Endodermal cell (in vitro differentiated cells): ENCODE measurements around the gene PTPRN2. TPM values are rescaled to one million over a fixed set of nuclear protein-coding genes. Genes with fewer than 3 reads are reported as not detected.
"Not testable (repeated sequence)": the region's sequence is repeated elsewhere in the genome, so short reads cannot be mapped to it uniquely, and the experiment has no call there.

Experiments used
- DNase-seq: peaks from one replicate; pipeline ENCODE4 v3.0.0-alpha.2; 2017
- H3K27ac ChIP-seq: 2 replicates; pipeline ENCODE4 v1.5.1; 2013; ENCODE audit warnings: mild to moderate bottlenecking, low read depth, low read length, moderate library complexity
- H3K27me3 ChIP-seq: 2 replicates; pipeline ENCODE4 v1.6.1; 2013; ENCODE audit warnings: mild to moderate bottlenecking, low read length, moderate library complexity; ENCODE audit not compliant: insufficient read depth, control insufficient read depth, poor library complexity, severe bottlenecking
- H3K36me3 ChIP-seq: 2 replicates; pipeline ENCODE4 v1.7.0; 2013; ENCODE audit warnings: mild to moderate bottlenecking, low read length, moderate library complexity; ENCODE audit not compliant: control insufficient read depth, insufficient read depth
- H3K4me1 ChIP-seq: one replicate; pipeline ENCODE4 v1.7.0; 2013; ENCODE audit warnings: low read length; ENCODE audit not compliant: control insufficient read depth, insufficient read depth
- H3K4me3 ChIP-seq: 2 replicates; pipeline ENCODE4 v1.5.1; 2013; ENCODE audit warnings: mild to moderate bottlenecking, low read length, moderate library complexity
- H3K9ac ChIP-seq: 2 replicates; pipeline ENCODE4 v1.6.1; 2013; ENCODE audit warnings: mild to moderate bottlenecking, low read length, moderate library complexity; ENCODE audit not compliant: poor library complexity, severe bottlenecking; ENCODE audit errors: extremely low read depth
- H3K9me3 ChIP-seq: 2 replicates; pipeline ENCODE4 v1.6.1; 2013; ENCODE audit warnings: mild to moderate bottlenecking, low read length, moderate library complexity; ENCODE audit not compliant: control insufficient read depth
- H3K27ac Mint-ChIP-seq: 2 replicates; pipeline ENCODE4 v1.8.0; 2020; ENCODE audit warnings: mixed read lengths
- H3K27me3 Mint-ChIP-seq: 2 replicates; pipeline ENCODE4 v1.8.0; 2021; ENCODE audit warnings: mild to moderate bottlenecking, mixed read lengths; ENCODE audit not compliant: insufficient read depth
- H3K36me3 Mint-ChIP-seq: 2 replicates; pipeline ENCODE4 v1.8.0; 2020; ENCODE audit warnings: low read depth, mixed read lengths
- H3K4me1 Mint-ChIP-seq: 2 replicates; pipeline ENCODE4 v1.8.0; 2020; ENCODE audit warnings: mixed read lengths
- H3K4me3 Mint-ChIP-seq: 2 replicates; pipeline ENCODE4 v1.8.0; 2020; ENCODE audit warnings: mild to moderate bottlenecking, moderate library complexity, mixed read lengths
- H3K9me3 Mint-ChIP-seq: 2 replicates; pipeline ENCODE4 v1.8.0; 2020; ENCODE audit warnings: mild to moderate bottlenecking, mixed read lengths
- WGBS, 2 experiments: methylation state at CpG; one replicate each; pipeline versions ENCODE4 v1.1.5 to v1.1.7; 2013; ENCODE audit warnings: missing lambda C conversion rate in 2 of 2, mixed read lengths in 1 of 2; ENCODE audit not compliant: insufficient coverage in 1 of 2, insufficient read length in 1 of 2; 5-methylcytosine and 5-hydroxymethylcytosine counted together
- total RNA-seq, 2 donors: library from RNA; stranded (reverse); fragmentation: NEBNext Ultra II Directional in 1 of 2; extraction: Animal tissue kit (Norgen Biotek cat#: 25700) in 1 of 2; gene quantifications; 2 replicates in 1 of 2; 3 replicates in 1 of 2; pipeline ENCODE4 v1.2.1, GENCODE V29; 2021
- TF ChIP-seq, protein P1 (sequence below): fragments of 200-600 bp; sonication (generic); conservative IDR thresholded peaks from 2 replicates; pipeline ENCODE4 v1.5.0; 2021; ENCODE audit warnings: antibody characterized with exemption, mild to moderate bottlenecking

Gene PTPRN2
- total RNA-seq, 2 donors from 2014 or later, result 0.69 to 1.2 TPM

DNA sequence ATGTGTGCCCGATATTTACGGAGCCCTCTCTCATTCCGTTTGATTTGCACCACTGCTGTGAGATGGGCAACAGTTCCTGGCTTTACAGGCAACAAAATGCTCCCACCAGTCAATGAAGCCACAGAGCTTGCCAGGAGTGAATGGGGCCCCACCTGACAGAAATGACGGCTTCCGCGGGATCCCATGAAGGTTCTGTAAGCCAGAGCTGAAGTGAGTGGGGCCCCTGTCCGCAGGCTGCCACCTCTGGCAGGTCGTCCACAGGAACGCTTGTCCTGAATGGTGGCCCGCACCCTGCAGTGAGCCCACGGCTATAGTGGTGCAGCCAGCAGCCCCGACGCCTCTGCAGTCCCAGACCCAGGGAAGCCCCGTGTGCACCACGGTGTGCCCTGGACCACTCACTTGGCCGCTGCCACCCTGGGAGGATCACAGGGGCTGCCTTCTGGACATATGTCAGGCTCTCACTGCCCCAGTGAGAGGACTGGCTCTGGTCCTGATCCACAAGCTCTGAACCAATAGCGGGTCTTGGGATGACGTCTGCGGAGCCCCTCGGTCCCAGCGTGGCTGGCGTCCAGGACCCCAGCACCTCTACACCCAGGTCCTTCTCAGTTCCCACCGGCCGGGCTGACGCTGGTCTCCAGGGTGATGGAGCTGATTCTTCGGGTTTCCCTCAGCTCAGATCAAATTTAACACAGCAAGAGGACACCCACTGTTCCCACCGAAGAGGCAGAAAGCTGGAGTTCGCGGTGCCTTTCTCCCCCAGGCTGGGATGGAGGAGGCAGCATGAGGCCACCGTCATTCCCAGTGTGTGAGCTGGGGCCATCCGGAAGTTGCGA is 738.9 kb downstream of the PTPRN2 start:
- H3K4me3 Mint-ChIP-seq, result no peak overlapping the region

DNA sequence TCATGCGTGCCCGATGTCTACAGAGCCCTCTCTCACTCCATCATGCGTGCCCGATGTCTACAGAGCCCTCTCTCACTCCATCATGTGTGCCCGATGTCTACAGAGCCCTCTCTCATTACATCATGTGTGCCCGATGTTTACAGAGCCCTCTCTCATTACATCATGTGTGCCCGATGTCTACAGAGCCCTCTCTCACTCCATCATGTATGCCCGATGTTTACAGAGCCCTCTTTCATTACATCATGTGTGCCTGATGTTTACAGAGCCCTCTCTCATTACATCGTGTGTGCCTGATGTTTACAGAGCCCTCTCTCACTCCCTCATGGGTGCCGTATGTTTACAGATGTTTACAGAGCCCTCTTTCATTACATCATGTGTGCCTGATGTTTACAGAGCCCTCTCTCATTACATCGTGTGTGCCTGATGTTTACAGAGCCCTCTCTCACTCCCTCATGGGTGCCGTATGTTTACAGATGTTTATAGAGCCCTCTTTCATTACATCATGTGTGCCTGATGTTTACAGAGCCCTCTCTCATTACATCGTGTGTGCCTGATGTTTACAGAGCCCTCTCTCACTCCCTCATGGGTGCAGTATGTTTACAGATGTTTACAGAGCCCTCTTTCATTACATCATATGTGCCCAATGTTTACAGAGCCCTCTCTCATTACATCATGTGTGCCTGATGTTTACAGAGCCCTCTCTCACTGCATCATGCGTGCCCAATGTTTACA is 739.7 kb downstream of the PTPRN2 start:
- H3K27ac Mint-ChIP-seq, H3K36me3 Mint-ChIP-seq, H3K27me3 Mint-ChIP-seq, H3K27me3 ChIP-seq, H3K36me3 ChIP-seq, H3K4me1 ChIP-seq, DNase-seq, H3K9me3 Mint-ChIP-seq, H3K4me3 Mint-ChIP-seq, H3K27ac ChIP-seq, H3K9ac ChIP-seq, H3K4me3 ChIP-seq: not testable (repeated sequence)
- H3K4me1 Mint-ChIP-seq, result peaks cover 27% of the 10 kb centered on the region
- 61 to 70% methylated on average over 8 to 14 of the region's 14 CpGs for WGBS, 2 experiments
- H3K9me3 ChIP-seq, result peaks cover 55% of the 10 kb centered on the region

More for the DNA sequence above, 738.9 kb downstream of the PTPRN2 start:
- Histone ChIP-seq H3K27ac (no peak overlapping the region), H3K4me3 (no peak overlapping the region), H3K36me3 (no peaks in the 10 kb centered on the region), H3K27me3 (no peaks in the 10 kb centered on the region), H3K9ac (no peak overlapping the region), H3K9me3 (peaks cover 57% of the 10 kb centered on the region), H3K4me1 (no peaks in the 10 kb centered on the region)
- Mint-ChIP-seq H3K9me3 (peaks cover 2% of the 10 kb centered on the region), H3K36me3 (no peaks in the 10 kb centered on the region), H3K4me1 (peaks cover 23% of the 10 kb centered on the region), H3K27ac (no peak overlapping the region), H3K27me3 (peaks cover 4% of the 10 kb centered on the region)
- TF ChIP-seq, protein P1, sequence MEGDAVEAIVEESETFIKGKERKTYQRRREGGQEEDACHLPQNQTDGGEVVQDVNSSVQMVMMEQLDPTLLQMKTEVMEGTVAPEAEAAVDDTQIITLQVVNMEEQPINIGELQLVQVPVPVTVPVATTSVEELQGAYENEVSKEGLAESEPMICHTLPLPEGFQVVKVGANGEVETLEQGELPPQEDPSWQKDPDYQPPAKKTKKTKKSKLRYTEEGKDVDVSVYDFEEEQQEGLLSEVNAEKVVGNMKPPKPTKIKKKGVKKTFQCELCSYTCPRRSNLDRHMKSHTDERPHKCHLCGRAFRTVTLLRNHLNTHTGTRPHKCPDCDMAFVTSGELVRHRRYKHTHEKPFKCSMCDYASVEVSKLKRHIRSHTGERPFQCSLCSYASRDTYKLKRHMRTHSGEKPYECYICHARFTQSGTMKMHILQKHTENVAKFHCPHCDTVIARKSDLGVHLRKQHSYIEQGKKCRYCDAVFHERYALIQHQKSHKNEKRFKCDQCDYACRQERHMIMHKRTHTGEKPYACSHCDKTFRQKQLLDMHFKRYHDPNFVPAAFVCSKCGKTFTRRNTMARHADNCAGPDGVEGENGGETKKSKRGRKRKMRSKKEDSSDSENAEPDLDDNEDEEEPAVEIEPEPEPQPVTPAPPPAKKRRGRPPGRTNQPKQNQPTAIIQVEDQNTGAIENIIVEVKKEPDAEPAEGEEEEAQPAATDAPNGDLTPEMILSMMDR, result no peak
- 80 to 85% methylated on average over 28 to 32 of the region's 32 CpGs for WGBS, 2 experiments
- no peak for DNase-seq

DNA sequence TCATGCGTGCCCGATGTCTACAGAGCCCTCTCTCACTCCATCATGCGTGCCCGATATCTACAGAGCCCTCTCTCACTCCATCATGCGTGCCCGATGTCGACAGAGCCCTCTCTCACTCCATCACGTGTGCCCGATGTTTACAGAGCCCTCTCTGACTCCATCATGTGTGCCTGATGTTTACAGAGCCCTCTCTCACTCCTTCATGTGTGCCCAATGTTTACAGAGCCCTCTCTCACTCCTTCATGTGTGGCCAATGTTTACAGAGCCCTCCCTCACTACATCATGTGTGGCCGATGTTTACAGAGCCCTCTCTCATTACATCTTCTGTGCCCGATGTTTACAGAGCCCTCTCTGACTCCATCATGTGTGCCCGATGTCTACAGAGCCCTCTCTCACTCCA is 740.9 kb downstream of the PTPRN2 start:
- not testable (repeated sequence) for H3K4me3 ChIP-seq, H3K27ac ChIP-seq, H3K9ac ChIP-seq, H3K4me3 Mint-ChIP-seq, H3K36me3 ChIP-seq, H3K27ac Mint-ChIP-seq, H3K4me1 ChIP-seq, DNase-seq, H3K27me3 ChIP-seq, H3K36me3 Mint-ChIP-seq, H3K9me3 Mint-ChIP-seq, H3K27me3 Mint-ChIP-seq
- peaks cover 54% of the 10 kb centered on the region for H3K9me3 ChIP-seq
- WGBS, 2 experiments, result 75 to 77% methylated on average over 7 to 10 of the region's 12 CpGs
- peaks cover 28% of the 10 kb centered on the region for H3K4me1 Mint-ChIP-seq

DNA sequence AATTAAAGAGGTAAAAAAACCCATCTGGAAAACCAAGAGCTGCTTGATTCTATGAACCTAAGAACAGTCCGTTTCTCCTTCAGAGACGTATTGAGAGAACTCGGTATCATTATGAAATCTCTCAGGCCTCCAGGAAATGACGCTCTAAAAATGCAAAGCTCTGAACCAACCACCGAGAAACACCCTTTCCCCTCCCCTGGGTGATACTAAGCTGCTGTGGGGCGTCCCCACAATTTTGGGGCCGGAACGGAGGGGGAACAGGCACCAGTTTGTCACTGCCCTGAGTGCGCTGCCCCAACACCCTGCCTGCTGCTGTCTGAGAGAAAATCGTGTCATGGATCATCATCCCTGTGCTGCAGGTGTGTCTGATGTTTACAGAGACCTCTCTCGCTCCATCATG is 741.4 kb downstream of the PTPRN2 start:
- Mint-ChIP-seq H3K27me3 (peaks cover 2% of the 10 kb centered on the region), H3K4me1 (peaks cover 25% of the 10 kb centered on the region)

More for the DNA sequence above, 741.4 kb downstream of the PTPRN2 start:
- H3K27me3 ChIP-seq, result no peaks in the 10 kb centered on the region
- no peaks in the 10 kb centered on the region for H3K4me1 ChIP-seq
- no peak overlapping the region for H3K27ac ChIP-seq
- no peak for DNase-seq
- 84 to 92% methylated on average over 8 to 11 of the region's 11 CpGs for WGBS, 2 experiments
- H3K27ac Mint-ChIP-seq, result no peak overlapping the region
- H3K36me3 ChIP-seq, result no peaks in the 10 kb centered on the region
- no peak overlapping the region for H3K9ac ChIP-seq
- no peak overlapping the region for H3K4me3 ChIP-seq
- H3K4me3 Mint-ChIP-seq, result no peak overlapping the region
- no peaks in the 10 kb centered on the region for H3K36me3 Mint-ChIP-seq
- peaks cover 54% of the 10 kb centered on the region for H3K9me3 ChIP-seq
- H3K9me3 Mint-ChIP-seq, result no peaks in the 10 kb centered on the region
- TF ChIP-seq, protein P1, result no peak
